HG03108 (cell line): ENCODE measurements around the gene RAB13.
A peak's percentile ranks its signal among the peaks of the same experiment; 100 is the strongest.

Experiments used
- ATAC-seq: cut with Tn5 transposase; IDR thresholded peaks from one replicate; pipeline ENCODE4 v1.9.1; 2021; ENCODE audit warnings: moderate library complexity; ENCODE audit not compliant: unreplicated experiment

Gene RAB13

DNA sequence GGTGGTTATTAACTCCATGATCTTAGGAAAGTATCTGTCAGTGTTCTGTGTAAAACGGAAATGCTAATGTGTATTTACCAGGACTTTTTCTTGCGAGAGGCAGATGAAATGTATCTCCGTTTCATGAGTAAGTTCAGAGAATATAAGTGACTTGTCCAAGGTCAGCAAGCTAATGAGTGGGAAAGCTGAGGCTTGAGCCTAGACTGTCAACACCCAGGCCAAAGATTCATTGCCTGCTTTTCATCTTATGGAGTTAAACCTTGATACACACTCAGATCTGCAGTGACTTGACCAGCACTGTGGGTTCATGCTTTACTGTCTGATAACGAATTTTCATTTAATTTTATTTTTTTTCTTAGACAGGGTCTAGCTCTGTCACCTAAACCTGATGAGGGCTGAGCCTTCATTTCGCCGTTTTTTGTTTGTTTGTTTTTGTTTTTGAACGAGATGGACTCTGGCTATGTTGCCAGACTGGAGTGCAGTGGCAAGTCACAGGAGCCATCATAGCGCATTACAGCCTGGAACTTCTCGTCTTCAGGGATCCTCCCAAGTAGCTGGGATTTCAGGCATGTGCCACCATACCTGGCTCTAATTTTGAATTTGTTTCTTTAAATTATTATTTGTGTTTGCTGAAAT, 7.7 kb downstream of the RAB13 start:
- no peak for ATAC-seq

GRCh38 chr1:153977250-153978240, 8.6 kb downstream of the RAB13 start, which contains the start of gene JTB:
Gene JTB, minus strand, starts transcription at chr1:153977674. Its CDS starts 422 bp downstream, at chr1:153977252.
- ATAC-seq: peak; percentile 82

DNA sequence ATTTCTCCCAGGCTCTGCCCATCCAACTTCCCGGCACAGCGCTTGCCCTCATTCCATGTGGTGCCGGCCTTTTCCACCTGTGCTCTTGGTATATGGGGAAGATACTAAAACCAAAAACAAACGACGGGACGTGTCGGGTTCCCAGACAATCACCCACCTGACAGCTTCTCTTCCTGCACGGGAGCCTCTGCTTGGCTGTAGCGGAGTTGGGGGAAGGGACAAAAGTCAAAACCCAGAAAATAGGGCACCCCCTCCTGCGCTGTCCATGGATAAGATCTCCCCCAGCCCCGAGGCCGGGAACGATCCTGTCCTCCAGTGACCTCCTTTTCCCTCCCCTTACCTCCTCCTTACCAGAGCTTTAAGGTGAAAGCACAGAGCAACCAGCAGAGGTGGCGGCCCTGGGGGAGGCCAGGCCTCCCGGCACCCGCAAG, 9.3 kb downstream of the RAB13 start:
- ATAC-seq: no peak

GRCh38 chr1:153973525-153973924, 12.6 kb downstream of the RAB13 start:
- ATAC-seq: no peak

DNA sequence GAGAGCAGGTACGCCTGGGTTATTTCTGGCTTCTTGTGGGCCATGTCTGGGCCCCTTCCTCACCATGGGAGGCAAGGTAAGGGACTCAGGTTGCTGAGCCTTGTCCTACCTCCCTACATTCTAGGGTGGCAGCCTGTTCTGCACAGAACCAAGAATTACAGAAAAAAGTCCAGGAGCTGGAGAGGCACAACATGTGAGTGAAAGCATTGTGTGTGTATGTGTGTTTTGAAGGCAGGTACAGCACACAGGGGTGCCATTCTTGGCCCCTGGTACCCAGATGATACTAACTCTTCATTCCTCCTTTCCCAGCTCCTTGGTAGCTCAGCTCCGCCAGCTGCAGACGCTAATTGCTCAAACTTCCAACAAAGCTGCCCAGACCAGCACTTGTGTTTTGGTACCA, 13.1 kb downstream of the RAB13 start:
- no peak for ATAC-seq

GRCh38 chr1:153970346-153970745, 15.8 kb downstream of the RAB13 start:
- no peak for ATAC-seq

- no peak for ATAC-seq
Observed at GRCh38 chr1:153968972-153969371, 17.2 kb downstream of the RAB13 start.

GRCh38 chr1:153968408-153968807, 17.7 kb downstream of the RAB13 start:
- ATAC-seq: no peak

GRCh38 chr1:153968000-153968363, 18.2 kb downstream of the RAB13 start:
- no peak for ATAC-seq

GRCh38 chr1:153967107-153967999, 18.8 kb downstream of the RAB13 start, which contains the start of gene CREB3L4:
Gene CREB3L4, plus strand, starts transcription at chr1:153967902. Its CDS starts 624 bp downstream, at chr1:153968526.
- peak; percentile 64 for ATAC-seq

- ATAC-seq: no peak
Observed at GRCh38 chr1:153963850-153964331, 22.2 kb downstream of the RAB13 start.

DNA sequence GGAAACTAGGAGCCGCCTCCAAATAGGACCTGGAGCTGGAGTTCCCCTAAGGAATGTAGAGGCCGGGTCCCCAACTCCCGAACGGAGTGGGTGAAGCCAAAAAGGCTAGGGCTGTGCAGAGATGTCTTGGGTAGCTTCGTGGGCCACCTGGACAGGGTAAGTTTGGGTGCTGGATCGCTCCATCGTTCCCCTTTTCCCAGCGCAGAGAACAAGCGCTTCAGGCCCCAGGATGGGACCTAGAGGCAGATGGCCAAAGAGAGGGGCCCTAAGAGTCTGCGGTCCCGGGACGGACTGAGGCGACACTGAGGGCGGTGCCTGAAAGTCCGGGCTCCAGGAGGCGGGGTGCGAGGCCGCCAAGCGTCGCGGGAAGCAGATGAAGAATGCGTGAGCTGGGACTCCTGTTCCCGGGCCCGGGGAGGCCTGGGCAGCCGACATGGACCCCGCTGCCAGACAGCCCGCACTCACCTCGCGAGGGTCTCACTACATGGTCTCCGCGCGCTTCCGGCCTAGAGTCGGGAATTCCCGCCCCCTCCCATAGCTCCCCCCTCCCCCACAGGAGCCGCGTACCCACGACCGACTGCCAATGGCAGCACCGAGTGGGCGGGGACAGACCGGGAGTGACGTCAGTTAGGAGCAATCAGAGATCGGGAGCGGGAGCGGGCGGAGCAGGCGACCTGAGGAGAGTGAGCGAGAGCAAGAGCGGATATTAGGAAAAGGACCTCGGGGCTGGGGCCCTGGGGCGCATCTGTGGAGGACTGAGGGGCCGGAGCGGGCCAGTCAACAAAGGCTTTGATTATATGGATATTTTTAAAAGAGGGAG, 22.9 kb downstream of the RAB13 start, which contains the start of gene SLC39A1:
SLC39A1 (minus strand) TSS at position 508 of the 820 bp plus-strand sequence. CDS start 822 bp downstream, outside the sequence.
- peak; percentile 37 for ATAC-seq

GRCh38 chr1:153962088-153963029, 23.8 kb downstream of the RAB13 start:
- no peak for ATAC-seq

DNA sequence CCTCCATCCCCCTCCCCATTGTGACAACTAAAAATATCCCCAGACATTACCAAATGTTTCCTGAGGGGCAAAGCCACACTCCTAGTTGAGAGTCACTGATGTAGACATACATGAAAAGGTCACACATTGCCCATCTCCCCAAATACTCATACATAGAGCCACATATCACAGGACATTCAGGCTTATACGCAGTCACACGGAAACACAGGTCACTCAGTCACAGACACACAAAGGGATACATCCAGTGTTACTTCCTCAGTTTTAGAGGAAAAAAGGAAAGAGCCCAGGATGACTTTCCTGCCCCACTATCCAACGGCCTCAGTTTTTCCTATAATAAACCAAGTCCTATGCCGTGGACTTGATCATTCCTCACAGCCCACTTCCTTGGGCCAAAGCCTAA, 24.7 kb downstream of the RAB13 start:
- ATAC-seq: no peak

- no peak for ATAC-seq
Observed at GRCh38 chr1:153960206-153960605, 25.9 kb downstream of the RAB13 start.

DNA sequence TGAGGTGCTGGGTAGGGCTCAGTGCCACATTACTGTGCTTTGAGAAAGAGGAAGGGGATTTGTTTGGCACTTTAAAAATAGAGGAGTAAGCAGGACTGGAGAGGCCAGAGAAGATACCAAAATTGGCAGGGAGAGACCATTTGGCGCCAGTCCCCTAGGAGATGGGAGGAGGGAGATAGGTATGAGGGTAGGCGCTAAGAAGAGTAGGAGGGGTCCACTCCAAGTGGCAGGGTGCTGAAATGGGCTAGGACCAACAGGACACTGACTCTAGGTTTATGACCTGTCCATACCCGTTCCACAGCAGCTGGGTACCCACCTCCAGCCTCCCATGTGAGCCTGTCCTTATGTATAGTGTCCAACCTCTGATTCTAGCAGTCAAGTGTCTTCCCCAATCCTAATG, 26.7 kb downstream of the RAB13 start:
- ATAC-seq: no peak

GRCh38 chr1:153958961-153959260, 27.2 kb downstream of the RAB13 start:
- no peak for ATAC-seq

GRCh38 chr1:153958111-153958960, 27.8 kb downstream of the RAB13 start, which contains the start of gene CRTC2:
Gene CRTC2, minus strand, starts transcription at chr1:153958612. Its CDS starts 115 bp downstream, at chr1:153958497.
- ATAC-seq: peak; percentile 71
